TTC549 (cell line): ENCODE measurements around the gene CPEB3.
"Not testable (repeated sequence)": the region's sequence is repeated elsewhere in the genome, so short reads cannot be mapped to it uniquely, and the experiment has no call there.

Experiments used
- FAIRE-seq: peaks from 2 replicates; lab custom pipeline; 2012; peaks lifted over from hg19 to GRCh38; lab: Jason Lieb, UNC

CPEB3 gene

GRCh38 chr10:92267343-92267742 lies 23.5 kb downstream of the CPEB3 start:
- FAIRE-seq = no peak

DNA sequence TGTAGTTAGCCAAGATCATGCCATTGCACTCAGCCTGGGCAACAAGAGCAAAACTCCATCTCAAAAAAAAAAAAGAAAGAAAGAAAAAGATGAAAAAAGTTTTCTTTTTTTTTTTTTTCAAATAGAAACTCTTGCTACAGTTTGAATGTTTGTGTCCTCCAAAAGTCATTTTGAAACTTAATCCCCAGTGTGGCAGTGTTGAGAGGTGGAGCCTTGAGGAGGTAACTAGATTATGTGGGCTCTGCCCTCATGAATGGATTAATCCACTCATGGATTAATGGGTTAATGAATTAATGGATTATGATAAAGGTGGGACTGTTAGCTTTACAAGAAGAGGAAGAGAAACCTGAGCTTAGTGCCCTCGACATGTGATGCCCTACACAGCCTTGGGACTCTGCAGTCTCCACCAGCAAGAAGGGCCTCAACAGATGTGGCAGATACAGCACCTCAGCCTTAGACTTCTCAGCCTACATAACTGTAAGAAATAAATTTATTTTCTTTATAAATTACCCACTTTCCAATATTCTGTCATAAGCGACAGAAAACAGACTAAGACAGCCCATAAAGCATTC lies 25.1 kb downstream of the CPEB3 start:
- no peak for FAIRE-seq

- no peak for FAIRE-seq
Observed at GRCh38 chr10:92264249-92264648, 26.6 kb downstream of the CPEB3 start.

- no peak for FAIRE-seq
Observed at GRCh38 chr10:92263396-92263795, 27.5 kb downstream of the CPEB3 start.

DNA sequence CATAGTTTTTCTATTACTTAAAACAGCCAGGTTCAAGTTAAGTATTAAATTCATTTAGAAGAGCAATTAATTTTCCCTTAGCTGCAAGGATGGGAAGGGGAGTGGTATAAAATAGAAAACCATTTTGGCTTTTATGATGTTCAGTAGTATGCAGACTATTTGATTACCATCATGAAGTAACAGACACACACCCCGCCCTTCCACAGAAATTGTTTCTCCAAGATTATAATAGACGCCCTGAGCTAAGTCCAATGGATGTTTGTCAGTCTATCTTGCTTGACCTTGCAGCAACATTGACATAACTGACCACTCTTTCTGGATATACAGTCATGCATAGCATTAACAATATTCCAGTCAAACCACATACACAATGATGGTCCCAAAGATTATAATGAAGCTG lies 42.3 kb downstream of the CPEB3 start:
- no peak for FAIRE-seq

DNA sequence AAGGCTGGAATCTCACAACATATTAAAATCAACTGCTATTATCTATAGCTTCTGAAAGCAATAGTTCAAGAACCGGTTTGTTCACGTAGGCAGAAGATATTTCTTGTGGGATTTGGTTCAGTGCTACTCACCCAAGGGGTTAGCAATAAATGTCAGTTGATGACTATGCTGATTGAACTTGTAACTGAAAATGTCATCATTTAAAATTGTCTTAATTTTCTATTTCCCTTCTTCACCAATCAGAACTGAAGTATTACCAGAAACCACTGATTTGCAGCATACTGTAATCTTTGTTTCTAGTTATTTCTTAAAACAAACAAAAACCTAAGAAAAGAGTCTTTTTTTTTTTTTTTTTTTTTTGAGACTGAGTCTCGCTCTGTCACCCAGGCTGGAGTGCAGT lies 46.1 kb downstream of the CPEB3 start:
- no peak for FAIRE-seq

- FAIRE-seq = peak; percentile 94
Observed at GRCh38 chr10:92242910-92243671, 47.8 kb downstream of the CPEB3 start.

- no peak for FAIRE-seq
Observed at GRCh38 chr10:92242380-92242779, 48.5 kb downstream of the CPEB3 start.

DNA sequence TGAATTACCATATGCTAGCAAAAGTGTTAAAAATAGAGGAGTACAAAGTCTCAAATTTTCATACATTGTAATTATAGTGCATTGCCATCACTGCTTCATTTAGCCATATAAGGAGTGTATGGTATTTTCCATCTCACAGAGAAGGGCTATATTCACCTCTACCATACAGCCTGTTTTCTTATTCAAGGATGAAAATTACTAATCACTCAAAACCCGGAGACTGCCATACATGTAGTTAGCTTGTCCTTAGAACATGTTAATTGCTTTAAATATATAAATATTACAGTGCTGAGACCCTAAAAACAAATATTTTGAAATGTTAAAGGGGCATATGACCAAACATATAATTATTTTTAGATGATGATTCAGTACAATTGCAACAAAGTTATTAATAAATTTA lies 49.4 kb downstream of the CPEB3 start:
- FAIRE-seq = no peak

DNA sequence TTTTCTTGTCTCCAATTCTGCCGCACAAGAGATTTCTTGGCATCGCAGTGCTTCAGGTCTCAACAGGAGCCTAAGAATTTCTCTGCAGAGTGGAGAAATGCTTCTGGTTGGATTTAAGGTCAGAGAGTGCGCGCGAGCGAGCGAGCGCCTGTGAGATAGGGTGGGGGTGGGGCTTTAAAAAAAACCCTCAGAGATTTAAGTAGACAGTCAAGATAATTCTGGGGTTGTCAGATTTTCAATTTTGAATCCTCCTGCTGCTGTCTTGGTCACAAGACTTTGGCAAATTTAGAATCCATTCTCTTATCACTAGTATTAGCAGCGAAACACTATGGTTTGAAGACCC lies 49.7 kb downstream of the CPEB3 start:
- no peak for FAIRE-seq

DNA sequence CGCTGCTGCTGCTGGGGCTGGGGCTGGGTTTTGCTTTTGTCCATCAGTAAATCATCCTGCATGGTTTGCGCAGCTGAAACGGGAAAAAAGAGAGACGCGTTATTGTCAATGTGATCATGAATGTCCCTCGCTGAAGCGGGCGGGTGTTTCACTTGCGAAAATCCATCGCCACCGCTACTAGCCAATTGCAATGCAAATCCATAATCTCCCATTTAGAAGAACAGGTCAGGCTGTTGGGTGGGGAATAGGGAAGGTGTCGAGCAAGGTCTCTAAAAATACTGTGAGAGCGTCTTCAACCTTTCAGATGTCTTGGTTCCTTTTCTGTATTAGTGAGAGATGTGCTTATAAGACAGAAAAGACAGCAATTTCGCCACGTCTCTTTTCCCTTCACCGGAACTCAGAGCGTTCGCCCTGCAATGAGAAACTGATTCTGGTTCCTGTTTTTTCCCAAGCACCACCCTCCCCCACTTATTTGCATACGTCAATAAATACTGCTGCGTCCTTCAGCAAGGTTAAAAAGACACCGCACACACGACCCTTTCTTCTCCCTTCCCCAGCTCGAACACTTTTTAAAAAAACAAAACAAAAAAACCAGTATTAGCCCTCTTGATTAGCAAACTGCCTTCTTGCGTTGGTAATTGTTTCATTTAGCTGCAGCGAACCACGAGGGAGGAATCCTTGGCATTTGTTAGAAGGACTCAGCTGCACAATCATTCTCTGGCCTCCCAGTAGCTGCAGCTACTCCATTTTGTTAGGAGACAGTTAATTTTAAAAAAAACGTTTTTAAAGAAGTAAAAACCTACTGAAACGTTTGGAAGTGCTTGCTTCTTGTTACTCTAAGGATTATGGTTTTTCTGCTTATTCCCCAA lies 50.4 kb downstream of the CPEB3 start:
- peak; percentile 19 for FAIRE-seq

DNA sequence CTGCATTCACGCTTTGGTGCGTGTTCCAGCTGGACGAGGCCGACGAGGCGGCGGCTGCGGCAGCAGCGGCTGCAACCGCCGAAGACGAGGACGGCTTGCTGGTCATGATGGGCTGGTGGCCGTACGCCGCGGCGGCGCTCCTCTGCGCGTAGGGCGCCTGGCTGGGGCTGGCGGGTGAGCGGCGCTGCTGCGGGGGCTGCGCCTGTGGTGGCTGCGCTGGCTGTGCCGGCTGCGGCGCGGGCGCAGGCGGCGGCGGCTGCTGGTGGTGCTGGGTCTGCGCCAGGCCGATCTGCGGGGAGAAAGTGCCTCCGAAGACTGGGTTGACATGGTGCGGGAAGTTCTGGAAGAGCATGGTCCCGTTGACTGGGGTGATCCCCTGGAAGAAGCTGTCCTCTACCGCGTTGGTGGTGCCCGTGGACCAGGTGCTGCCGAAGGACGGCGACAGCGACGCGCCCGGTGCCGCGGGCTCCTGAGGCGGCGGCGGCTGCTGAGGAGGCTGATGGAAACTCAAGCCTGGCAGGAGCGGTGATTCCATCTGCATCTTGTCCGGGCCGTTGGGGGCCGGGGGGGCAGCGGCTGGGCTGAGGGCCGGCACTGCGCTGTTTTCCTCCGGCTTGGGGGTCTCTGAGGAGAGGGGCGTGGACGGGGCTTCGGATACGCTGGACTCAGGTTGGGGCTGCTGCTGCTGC lies 51.1 kb downstream of the CPEB3 start:
- FAIRE-seq = no peak

DNA sequence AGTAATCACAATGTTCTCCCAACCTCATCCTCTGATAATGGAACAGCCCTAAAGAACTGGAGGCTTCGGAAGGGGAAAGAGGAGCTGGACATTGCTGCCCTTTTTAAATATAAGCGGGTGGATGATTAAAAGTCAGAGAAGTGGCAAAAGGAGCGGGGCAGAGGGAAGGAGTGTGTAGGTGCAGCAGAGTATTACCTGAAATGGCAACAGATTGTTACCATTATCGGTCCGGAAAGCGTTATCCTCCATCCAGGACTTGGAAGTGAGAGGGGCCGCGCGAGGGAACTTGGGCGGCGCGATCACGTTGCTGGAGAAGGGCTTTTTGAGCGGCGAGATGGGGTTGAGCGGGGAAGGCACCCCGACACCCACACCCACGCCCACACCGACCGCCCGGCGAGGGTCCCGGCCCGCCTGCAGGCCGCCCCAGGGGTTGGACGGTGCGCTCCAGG lies 51.7 kb downstream of the CPEB3 start:
- no peak for FAIRE-seq

DNA sequence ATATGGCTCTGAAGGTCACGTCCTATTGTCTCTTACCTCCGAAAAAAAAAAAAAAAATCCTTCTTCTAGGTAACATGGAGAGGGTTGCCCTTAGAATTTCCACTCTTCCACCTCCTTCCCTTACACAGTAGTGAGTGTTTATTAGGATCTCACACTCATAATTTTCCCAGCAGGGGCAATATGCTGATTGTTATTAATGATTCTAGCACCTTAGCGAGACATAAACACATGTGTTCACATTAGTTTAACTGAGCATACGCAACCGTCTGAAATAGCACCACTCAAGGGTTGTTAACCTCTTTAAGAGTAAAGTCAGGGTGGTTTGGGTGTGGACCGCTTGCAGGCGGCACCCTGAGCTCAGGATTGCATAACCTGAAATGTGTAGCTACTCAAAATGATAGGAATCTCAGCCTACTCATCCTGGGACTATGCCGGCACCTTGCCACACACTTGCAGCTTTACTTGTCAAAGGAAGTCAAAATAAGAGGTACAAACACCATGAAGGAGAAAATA lies 52.2 kb downstream of the CPEB3 start:
- no peak for FAIRE-seq

GRCh38 chr10:92238054-92238585 lies 52.8 kb downstream of the CPEB3 start:
- no peak for FAIRE-seq

GRCh38 chr10:92231196-92231595 lies 59.7 kb downstream of the CPEB3 start:
- no peak for FAIRE-seq

DNA sequence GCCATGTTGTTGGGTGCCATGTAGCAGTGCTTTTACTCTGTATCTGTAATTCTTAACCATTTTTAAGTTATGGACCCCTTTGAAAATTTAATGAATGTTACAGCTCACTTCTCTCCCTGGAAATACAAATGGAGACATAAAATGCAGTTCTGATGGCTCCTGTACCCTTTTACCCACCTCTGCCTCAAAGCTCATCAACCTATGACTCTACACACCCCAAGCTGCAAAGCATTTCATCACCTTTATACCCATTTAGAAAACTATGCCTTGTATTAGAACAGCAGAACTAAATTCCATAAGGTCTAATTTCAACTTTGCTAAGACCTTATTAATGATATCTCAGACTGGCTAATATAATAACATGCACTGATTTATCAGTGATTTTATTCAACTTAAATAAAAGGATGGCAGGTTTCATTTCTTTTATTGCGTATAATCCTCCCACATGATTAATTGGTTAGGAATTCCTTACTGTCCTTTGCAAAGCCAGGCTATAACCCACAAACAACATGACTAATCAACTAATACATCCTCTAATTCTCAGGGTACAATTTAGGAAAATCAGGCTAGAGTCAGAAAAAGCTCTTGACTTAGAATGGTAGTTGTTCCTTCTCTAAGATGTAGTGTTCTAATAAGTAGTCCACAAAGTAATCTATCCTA lies 68.1 kb downstream of the CPEB3 start:
- no peak for FAIRE-seq

DNA sequence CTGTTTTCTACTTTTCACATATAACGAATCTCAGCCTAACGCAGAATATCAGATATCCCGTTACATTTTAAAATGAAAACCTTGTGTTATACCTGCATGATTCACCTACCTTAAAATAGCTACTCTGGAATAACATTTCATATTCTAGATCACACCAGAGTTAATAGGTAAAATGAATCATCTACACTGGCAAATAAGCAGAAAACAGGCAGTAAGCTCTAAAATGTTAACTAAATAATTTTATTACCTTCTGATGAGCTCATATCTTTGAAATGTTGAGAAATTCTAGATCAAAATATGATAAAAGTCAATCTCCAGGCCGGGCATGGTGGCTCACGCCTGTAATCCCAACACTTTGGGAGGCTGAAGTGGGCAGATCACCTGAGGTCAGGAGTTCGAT lies 71.3 kb downstream of the CPEB3 start:
- no peak for FAIRE-seq

DNA sequence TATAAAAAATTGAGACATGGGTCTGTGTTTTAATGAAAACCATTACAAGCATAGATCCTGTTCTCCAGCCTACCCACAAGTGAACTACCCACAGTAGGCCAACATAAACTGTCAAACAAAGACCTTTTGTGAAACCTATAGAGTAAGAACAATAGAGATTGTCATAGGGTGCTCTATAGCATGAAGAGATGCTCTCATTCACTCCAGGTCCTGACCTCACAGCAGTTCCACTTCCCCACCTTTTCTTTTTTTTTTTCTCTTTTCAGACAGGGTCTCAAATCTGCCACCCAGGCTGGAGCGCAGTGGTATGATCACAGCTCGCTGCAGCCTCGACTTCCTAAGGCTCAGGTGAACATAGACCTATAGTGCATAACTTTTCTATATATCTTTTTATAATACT lies 72.3 kb downstream of the CPEB3 start:
- FAIRE-seq = no peak

GRCh38 chr10:92216608-92217007 lies 74.3 kb downstream of the CPEB3 start:
- not testable (repeated sequence) for FAIRE-seq

- FAIRE-seq = not testable (repeated sequence)
Observed at GRCh38 chr10:92215222-92215621, 75.7 kb downstream of the CPEB3 start.

GRCh38 chr10:92213049-92213448 lies 77.8 kb downstream of the CPEB3 start:
- no peak for FAIRE-seq
